GM21529 (cell line): ENCODE results near the gene GAS2L2.

Experiments used
- ATAC-seq: cut with Tn5 transposase; IDR thresholded peaks from one replicate; pipeline ENCODE4 v1.9.1; 2021; ENCODE audit not compliant: unreplicated experiment

GAS2L2 gene

DNA sequence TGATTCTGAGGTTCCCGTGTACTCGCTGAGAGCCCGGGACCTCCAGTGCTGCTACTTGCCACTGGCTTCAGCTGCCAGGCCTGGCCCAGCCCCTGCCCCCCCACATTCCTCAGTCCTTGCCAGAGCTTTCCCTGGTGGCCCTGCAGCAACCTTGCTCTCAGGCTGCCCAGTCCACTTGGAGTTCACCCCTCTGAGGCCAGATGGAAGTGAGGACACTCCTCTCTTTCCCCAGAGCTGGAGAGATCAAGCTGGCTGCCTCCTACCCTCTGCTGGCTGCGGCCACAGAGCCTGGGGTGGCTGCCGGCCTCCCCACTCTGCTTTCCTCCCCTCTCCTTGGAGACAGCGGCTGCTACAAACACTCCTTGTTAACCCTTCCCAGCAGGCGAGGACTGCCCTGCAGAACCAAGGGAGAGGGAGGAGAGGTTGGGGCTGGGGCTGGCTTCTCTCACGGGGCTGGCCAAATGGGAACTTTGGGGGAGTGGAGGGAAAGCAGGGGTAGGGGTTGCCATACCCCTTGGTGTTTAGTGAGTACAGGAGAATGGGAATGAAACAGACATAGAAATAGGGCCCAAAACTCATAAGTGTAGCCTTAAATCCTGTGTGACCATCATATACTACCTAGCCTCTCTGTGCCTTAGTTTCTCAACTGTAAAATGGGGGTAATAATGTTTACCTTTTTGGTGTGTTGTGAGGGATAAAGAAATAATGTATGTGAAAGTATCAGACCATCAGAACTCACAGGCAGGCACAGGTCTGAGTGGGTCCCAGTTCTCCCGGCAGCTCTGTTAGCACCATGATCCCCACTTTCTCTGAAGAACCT, at the start of gene GAS2L2:
GAS2L2 (minus strand) TSS at position 295 of the 820 bp plus-strand sequence. CDS start 389 bp downstream, outside the sequence.
- no peak for ATAC-seq

DNA sequence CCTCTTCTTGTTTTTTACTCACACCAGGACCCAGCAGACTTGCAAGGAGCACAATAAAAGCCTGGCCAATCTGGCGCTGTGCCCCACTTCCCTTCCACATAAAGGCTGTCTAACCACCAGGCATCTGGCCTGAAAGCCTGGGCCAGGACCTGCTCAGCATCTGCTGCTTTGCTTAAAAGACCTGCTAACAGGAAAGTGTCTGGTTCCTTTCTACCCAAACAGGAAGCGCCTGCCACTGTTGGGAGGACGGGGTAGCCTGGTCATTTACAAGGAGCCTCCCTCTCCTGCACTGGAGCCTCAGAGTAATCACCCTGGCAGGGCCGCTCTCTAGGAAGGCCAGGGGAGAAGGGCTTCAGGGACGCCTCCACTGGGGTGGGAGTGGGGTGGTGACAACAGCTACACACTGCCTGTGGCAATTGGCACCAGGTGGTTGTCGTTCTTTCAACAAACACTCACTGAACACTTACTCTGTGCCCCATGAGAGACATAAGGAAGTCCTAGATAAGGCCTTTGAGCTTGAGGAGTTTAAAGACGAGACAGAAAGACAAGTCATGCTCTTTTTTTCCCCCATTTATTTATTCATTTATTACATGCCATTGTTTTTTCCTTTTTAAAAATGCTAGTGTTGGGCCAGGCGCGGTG, 48.7 kb upstream of the GAS2L2 start:
- no peak for ATAC-seq

DNA sequence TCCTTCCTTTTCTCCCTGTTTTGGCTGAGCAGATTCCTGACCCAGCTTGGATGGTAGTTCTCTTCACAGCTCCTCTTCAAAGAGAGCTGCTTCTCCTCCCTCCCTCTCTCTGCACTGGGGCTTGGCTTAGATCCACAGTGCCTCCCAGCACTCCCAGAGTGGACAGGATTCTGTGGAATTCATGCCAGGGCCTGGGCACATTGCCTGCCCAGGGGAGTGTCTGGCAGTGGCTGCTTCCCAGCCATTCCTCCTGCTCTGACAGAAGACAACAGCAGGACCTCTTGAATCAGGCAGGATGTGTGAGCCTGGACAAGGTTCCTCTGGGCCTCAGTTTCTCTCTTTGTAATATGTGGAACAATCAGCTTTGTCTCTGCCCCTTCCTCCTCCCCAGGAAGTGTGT, 46.9 kb upstream of the GAS2L2 start:
- no peak for ATAC-seq

DNA sequence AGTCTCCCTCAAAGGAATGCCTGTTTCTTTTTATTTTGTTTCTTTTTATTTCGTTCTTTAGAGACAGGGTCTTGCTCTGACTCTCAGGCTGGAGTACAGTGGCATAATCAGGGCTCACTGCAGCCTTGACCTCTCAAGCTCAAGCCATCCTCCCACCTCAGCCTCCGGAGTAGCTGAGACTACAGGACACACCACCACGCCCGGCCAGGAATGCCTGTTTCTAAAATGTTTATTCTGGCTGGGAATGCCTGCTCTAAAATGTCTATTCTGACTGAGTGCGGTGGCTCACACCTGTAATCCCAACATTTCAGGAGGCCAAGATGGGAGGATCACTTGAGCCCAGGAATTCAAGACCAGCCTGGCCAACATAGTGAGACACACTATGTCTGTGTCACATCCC, 44.9 kb upstream of the GAS2L2 start:
- ATAC-seq: no peak

GRCh38 chr17:35797370-35797769, 44.3 kb upstream of the GAS2L2 start:
- no peak for ATAC-seq

GRCh38 chr17:35796942-35797341, 43.9 kb upstream of the GAS2L2 start:
- no peak for ATAC-seq

DNA sequence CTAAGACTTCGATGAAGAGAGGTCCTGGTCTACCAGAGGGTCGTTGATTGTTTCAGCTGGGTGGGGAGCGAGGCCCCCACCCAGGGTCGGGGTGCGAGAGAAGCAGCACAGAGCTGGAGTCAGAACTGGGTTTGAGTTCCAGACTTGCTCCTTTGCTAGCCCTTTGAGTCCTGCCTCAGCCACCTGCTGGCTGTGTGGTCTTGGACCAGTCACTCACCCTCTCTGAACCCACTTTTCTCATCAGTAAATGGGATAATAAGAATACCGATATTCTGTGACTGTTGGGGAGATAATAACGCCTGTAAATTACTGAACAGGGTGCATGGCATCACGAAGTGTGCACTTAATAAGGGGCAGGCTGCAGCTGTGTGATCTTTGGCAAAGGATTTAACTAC, 42.8 kb upstream of the GAS2L2 start:
- no peak for ATAC-seq

DNA sequence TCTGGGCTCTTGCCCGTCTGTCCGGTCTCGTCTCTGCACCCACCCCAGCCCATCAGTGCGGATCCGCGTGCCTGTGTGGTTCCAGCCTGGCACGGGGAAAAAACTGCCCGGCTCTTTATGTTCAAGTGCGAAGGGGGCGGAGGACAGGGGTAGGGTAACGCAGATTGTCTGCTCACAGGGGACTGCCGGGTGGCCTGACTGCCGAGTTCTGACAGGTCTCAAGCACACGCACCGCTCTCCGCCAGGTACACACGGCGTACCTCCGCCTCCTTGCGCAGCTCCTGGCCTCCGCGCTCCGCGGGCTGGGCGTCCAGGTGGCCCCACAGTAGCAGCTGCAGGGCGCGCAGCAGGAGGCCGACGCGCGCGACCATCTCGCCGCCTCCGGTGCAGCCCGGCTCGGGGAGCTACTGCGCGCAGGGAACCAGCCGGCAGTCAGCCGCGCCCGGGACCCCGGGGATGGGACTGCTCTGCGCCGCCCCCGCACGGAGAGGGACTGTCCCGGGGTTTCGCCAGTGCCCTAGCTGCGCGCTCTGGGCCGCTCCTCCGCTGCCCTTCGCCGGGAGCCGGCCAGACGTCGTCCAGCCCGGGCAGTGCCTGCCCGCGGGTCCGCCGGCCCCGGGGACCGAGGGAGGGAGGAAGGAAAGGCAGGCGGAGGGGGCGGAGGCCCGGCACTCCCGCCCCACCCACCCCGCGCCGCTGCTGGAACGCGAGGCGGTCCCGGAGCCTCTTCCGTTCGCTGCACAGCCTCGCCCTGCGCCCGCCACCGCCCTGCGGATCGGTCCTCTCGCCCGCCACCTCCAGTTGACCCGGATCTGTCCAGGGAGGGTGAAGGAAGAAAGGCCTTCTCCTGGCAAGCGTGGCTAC, 42.2 kb upstream of the GAS2L2 start, which contains the start of gene MMP28:
MMP28 (minus strand) TSS at position 635 of the 864 bp plus-strand sequence; CDS start at position 371, 264 bp downstream.
- no peak for ATAC-seq

DNA sequence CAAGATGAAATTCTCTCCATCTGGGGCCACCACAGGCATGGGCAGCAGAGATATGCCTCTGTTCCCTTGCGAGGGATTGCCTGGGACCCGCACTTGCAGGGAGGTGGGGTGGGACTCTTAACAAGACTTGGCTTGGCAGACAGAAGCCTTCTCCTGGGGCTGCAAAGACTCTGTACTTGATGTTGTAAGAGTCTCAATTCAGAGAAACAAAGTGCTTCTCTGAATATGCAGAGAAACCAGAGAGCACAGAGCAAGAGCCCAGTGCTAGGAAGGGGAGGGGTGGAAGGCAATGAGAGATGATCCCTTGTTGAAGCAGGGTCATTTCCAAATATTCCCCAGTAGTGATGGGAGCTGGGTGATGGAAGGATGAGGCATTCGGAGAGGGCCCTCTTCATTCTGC, 40.2 kb upstream of the GAS2L2 start:
- ATAC-seq: no peak

DNA sequence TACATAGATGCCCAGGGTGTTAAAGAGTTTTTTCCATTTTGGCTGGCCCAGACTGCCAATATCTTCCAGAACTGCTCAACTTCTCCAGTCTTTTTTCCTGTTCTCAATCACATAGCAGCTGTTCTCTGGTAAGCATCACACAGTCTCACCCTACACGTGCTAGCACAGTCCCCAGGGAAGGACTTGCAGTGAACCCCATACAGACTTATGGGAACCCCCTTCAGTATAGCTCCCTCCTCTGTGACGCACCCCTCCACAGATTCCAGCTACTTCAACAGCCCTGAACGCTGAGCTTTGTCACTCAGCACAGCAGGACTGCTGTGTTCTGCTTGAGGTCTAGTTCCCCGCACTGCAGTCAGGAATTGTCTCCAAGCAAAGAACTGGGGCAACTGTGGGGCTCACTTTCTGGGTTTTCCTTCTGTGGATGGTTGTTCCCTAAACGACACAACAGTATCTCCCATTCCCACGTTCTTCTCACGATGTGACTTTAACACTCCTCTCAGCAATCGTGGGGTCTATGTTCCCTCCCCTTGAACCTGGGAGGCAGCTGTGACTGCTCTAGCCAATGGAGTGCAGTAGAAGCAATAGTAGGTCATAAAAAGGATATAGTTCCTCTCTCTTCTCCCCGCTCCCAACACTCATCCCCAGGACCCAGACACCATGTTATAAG, 38.8 kb upstream of the GAS2L2 start:
- ATAC-seq: no peak

DNA sequence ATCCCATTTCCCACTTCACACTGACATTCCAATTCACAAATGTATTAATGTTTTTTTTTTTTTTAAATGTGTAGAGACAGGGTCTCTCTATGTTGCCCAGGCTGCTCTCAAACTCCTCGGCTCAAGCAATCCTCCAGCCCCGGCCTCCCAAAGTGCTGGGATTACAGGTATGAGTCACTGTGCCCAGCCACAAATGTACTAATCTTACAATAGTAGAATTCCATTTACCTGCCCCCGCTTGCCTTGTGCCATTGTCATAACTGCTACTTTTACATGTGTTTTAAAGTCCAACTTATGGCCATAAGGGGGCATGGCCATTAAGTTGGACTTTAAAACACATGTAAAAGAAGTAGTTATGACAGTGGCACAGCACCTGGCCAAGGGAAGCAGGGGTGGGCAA, 37.8 kb upstream of the GAS2L2 start:
- ATAC-seq: no peak

DNA sequence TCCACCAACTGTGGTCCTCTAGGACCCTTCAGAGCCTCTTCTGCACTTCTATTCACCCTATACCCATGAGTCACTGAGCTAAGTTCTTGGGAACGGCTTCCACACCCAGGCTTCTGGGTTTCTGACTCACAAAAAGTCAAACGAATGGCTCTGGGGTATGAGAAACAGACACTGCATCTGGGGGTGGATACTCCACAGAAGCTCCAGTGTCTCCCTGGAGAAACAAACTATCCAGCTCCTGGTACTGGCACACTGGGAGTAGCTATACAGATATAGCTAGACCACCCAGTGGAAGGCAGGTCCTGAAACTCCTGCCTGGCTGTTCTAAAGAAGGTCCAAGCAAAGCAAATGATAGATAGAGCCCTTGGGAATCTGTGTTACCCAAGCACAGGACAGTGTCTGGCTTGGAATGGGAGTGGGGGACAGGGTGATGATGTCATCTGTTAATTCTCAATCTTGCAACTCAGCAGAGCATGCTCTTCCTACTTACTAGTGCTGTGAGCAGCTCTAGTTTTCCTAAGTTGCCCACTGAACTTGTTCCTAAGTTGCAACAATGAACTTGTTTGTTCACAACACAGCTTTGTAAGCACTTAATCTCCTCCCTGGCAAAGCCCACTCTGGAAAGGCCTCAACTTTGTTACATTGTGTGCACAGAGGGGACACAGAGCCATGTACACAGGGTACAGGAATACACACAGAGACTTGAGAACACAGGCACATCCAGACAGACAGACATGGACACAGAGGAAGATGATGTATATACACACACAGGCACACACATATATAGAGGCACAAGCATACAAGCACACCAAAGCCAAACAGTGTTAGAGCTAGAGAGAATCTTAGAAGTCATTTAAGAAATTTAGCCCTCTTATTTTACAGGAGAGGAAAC, 35.7 kb upstream of the GAS2L2 start:
- ATAC-seq: no peak

GRCh38 chr17:35786941-35787432, 33.9 kb upstream of the GAS2L2 start:
- ATAC-seq: no peak

GRCh38 chr17:35784895-35785294, 31.9 kb upstream of the GAS2L2 start:
- ATAC-seq: no peak

DNA sequence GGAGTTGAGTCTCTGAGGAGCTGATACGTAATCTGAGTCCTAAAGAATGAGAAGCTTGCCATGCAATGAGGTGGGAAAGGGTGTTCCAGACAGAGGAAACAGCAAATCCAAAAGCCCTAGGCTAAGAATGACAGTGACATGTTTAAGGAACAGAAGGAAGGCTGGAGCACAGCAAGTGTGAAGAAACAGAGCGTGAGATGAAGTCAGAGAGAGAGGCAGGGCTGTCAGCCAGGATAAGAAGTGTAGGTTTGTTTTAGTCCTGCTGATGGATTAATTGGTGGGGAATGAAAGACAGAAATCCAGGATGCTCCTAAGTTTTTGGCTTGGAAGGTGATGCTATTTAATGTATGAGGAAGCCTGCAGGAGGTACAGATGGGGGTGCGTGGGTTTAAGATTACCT, 27.9 kb upstream of the GAS2L2 start:
- ATAC-seq: no peak

GRCh38 chr17:35778641-35779196, 25.7 kb upstream of the GAS2L2 start:
- ATAC-seq: no peak

DNA sequence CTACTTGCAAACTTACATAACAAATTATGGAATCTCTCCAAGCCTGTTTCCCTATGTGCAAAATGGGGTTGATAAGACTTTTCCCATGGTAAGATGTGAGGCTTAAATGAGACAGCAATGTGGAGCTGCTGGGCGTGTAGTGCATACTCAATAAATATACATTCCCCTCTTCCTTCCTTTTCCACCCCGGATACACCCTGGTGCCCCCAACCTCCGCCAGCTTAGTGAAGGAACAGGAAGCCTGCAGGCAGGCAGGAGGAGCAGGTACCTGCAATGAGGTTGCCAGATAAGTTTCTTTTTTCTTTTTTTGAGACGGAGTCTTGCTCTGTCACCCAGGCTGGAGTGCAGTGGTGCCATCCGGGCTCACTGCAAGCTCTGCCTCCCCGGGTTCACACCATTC, 22.5 kb upstream of the GAS2L2 start:
- no peak for ATAC-seq

DNA sequence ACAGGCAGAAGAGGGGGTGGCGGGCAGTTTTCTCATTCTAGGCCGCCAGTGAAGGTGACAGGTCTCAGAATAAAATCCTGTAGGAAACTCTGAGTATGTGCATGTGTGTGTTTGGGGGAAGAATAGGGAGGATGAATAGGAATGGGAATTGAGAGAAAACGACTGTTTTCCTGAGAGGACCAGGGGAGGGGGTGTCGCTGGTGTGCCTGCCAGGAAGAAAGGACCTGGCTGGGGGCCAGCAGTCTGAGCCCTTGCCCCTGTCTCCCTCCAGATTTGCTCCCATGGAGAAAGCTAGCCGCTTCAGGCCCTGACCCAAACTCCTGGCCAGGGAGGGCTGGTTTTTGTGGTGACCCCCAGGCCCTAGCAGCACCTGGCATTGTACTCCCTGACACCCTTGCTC, 22.0 kb upstream of the GAS2L2 start:
- no peak for ATAC-seq

- no peak for ATAC-seq
Observed at GRCh38 chr17:35774499-35774898, 21.5 kb upstream of the GAS2L2 start.
